Embryonic facial prominence (tissue), 1 donor: ENCODE data around the gene C7.
"Not testable (repeated sequence)": the region's sequence is repeated elsewhere in the genome, so short reads cannot be mapped to it uniquely, and the experiment has no call there.

ENCODE experiments used
- DNase-seq: peaks from one replicate; pipeline ENCODE4 v3.0.0-alpha.2; 2016; ENCODE audit errors: extremely low spot score

C7 gene

DNA sequence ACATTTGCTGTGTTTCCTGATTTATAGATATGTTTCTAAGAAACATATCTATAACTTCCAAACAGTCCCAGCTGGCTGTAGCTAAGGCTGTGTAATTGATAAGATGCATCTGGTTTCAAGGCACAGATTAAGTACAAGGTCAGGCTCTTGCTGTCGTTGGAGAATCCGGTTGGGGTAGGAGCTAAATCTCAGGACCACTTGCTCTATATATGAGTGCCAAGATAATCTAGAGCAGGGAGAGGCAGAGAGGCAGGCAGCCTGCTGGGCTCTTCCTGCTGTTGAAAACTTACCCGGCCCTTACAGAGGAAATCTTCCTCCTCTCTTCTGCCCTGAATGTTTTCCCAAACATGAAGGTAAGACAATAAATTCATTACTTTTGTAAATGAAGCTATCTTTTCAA is at the start of gene C7:
C7 (plus strand) TSS at position 234 of the 400 bp plus-strand sequence; CDS start at position 348, 114 bp downstream.
- no peak for DNase-seq

DNA sequence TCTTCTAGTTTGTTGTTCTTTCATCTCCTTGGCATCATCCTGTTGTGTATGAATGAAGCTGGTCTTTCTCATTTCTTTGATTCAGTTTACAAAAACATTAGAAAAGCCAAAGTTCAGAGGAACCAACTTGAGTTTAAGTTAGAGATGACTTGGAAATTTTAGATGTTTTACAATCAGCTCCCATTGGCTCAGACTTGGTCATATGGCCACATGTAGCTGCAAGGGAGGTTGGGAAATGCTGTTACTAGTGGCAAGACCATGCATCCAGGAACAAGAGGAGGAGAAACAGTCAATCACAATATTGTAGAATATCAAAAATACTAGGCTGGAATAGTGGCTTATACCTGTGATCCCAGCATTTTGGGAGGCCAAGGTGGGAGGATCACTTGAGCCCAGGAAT is 48.6 kb upstream of the C7 start:
- no peak for DNase-seq

DNA sequence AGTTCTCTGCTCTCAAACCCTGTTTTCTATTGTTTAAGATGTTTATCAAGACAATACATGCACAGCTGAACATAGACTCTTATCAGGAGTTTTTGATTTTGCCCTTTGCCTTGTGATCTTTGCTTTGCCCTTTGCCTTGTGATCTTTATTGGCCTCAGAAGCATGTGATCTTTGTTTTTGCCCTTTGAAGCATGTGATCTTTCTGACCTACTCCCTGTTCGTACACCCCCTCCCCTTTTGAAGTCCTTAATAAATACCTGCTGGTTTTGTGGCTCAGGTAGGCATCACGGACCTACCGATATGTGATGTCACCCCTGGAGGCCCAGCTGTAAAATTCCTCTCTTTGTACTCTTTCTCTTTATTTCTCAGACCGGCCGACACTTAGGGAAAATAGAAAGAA is 44.3 kb upstream of the C7 start:
- DNase-seq: not testable (repeated sequence)

DNA sequence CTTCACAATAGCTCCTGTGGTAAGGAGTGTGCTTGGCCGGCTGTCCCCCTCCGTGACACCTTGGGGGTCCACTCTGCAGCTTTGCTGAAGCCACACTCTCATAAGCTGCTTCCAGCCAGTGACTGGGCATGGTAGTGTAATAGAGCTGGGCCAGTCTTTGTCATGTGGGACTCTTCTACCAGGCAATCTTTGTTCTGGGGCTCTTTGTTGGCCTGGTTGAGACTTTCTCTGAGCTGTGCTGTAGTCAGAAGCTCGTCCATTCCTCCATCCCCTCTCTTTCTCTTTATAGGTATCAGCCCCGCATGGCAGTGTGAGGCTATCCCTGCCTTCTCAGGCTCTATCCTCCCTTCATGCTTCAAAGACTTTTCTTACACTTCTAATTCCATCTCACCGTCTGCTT is 42.5 kb upstream of the C7 start:
- no peak for DNase-seq

DNA sequence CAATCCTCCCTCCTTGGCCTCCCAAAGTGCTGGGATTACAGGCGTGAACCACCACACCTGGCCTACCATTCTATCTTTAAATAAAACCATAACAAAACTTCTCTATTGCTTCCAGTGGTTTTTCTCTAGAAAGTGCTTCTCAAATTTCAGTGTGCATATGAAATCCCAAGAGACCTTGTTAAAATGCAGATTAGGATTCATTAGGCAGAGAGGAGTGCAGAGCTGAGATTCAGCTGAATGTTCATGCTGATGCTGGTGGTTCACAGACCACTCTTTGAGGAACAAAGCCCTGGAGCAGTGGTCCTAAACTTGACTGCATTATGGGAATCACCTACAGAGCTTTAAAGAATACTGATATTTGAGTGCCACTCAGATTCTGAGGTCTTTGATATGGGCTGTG is 39.9 kb upstream of the C7 start:
- no peak for DNase-seq

DNA sequence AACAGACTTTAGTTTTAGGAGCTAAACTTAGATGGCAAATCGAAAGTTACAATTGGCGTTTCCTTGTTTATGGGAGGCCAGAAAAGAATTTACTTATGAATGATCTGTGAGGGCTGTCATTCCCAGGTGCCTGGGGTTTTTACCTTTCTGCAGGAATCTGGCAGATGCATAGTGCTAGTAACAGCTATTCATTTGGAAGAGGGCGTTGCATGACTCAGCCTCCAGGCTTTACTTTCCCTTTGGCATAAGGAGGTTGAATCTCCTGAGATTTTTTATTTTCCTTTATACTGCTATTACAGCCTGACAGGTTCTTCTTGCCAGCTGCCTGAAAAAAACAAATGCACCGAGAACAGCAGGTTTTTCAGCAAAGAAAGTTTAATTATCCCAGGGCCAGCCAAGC is 38.1 kb upstream of the C7 start:
- no peak for DNase-seq

DNA sequence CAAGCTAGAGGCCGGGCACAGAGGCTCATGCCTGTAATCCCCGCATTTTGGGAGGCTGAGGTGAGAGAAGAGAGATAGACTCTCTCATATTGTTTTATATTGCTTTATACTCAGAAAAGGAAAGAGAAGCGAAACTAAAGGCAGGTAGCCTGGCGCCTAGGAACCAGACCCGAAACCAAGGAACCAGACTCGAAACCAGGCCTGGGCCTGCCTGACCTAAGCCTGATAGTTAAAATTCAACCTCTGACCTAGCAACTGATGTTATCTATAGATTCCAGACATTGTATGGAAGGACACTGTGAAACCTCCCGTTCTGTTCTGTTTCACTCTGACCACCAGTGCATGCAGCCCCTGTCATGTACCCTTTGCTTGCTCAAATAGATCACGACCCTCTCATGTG is 37.0 kb upstream of the C7 start:
- DNase-seq: not testable (repeated sequence)

DNA sequence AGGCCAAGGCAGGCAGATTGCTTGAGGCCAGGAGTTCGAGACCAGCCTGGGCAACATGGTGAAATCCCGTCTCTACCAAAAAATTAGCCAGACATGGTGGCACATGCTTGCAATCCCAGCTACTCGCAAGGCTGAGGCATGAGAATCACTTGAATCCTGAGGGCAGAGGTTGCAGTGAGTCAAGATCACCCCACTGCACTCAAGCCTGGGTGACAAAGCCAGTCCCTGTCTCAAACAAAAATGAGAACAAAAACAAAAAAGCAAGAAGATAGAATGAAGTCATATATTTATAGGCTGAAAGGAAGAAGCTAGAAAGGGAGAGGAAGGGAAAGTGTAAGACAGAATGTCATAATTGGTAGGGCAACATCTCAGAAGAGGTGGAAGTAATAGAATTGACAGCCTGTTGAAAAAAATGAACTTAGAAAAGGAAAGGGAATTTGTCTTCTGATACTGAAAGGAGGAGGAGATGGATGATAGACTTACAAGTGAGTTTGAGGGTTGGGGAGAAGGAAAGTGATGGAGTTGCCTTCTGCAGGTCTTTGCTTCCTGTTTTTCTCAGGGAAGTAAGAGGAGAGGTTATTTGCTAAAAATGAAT is 35.9 kb upstream of the C7 start:
- no peak for DNase-seq

DNA sequence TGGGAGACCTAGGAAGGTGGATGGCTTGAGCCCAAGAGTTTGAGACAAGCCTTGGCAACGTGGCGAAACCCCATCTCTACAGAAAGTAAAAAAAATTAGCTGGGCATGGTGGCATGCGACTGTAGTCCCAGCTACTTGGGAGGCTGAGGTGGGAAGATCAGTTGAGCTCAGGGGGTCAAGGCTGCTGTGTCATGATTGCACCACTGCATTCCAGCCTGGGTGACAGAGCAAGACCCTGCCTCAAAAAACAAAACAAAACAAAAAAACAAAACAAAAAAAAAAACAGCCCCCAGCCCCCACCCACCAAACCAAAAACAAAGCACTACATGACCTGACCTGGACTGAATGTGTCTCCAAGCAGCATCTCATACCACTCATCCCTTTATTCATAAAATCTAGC is 33.3 kb upstream of the C7 start:
- DNase-seq: no peak

DNA sequence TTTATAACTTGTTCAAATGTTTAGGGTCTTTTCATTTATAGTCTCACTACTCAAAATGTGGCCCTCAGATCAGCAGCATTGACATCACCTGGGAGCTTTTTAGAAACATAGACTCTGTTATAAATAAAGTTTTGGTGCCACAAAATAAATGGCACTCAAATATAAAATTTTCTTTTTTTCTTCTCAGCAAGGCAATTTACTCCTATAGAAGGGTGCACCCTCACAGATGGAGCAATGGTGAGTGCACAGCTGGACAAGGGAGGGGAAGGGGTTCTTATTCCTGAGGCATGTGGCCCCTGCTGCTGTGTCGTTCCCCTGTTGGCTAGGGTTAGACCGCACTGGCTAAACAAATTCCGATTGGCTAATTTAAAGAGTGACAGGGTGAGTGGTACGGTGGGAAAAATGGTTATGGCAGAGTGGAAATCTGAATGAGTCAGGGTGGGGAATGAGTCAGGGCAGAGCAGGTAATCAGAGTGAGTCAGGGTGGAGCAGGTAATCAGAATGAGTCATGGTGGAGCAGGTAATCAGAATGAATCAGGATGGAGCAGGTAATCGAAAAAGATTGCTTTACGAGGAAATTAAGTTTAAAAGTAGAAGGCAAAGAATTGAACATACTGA is 31.8 kb upstream of the C7 start:
- no peak for DNase-seq

DNA sequence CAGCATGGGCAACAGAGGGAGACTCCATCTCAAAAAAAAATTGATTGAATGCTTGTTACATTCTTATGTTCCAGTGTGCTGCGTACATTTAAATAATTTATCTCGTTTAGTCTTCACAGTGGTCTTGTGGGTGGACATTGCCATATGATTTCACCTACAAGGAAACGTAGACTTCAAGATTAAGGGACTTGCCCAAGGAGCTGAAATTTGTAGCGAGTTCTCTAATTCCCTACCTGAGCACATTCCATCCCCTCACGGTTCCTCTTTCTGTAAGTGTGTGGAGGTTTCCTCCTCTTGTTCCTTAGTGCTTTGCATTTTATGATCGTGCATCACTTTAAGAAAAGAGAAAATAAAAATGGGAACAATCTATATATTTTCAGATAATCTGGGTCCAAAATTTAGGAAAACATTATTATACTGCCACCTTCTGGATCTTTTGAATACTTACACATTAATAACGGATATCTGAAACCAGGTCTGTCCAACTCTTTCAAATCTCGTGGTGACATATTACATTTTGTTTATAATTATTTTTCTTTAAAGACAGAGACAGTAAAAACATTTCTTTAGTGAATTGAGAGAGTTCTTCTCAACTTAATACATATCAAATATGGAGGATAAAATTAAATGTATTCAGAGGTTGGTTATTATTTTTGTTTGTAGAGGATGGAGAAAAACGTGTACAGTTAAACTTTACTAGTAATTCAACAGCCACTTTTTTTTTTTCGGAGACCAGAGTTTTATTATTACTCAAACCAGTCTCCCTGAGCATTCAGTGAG is 29.9 kb upstream of the C7 start:
- DNase-seq: peak; percentile 18

DNA sequence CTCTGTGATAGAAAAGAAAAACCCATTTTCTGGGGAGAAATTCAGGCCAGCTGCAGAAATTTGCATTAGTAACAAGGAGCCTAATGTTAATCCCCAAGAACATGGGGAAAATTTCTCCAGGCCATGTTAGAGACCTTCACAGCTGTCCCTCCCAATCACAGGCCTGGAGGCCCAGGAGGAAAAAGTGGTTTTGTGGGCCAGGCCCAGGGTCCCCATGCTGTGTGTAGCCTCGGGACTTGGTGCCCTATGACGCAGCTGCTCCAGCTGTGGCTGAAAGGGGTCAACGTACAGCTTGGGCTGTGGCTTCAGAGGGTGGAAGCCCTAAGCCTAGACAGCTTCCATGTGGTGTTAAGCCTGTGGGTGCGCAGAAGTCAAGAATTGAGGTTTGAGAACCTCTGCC is 27.0 kb upstream of the C7 start:
- DNase-seq: no peak

DNA sequence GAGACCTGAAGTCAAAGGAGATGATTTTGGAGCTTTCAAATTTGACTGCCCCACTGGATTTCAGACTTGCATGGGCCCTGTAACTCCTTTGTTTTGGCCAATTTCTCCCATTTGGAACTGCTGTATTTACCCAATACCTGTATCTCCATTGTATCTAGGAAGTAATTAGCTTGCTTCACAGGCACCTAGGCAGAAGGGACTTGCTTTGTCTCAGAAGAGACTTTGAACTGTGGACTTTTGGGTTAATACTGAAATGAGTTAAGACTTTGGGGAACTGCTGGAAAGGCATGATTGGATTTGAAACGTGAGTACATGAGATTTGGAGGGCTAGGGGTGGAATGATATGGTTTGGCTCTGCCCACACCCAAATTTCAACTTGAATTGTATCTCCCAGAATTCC is 26.2 kb upstream of the C7 start:
- DNase-seq: not testable (repeated sequence)

DNA sequence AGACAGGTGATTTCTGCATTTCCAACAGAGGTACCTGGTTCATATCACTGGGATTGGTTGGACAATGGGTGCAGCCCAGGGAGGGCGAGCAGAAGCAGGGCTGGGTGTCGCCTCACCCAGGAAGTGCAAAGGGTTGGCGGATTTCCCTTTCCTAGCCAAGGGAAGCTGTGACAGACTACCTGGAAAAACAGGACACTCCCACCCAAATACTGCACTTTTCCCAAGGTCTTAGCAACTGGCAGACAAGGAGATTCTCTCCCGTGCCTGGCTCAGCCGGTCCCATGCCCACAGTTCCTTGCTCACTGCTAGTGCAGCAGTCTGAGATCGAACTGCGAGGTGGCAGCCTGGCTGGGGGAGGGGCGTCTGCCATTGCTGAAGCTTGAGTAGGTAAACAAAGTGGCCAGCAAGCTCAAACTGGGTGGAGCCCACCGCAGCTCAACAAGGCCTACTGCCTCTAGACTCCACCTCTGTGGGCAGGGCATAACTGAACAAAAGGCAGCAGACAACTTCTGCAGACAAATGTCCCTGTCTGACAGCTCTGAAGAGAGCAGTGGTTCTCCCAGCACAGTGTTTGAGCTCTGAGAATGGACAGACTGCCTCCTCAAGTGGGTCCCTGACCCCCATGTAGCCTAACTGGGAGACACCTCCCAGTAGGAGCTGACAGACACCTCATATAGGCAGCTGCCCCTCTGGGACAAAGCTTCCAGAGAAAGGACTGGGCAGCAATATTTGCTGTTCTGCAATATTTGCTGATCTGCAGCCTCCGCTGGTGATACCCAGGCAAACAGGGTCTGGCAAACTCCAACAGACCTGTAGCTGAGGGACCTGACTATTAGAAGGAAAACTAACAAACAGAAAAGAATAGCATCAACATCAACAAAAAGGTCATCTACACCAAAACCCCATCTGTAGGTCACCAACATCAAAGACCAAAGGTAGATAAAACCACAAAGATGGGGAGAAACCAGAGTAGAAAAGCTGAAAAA is 13.6 kb upstream of the C7 start:
- not testable (repeated sequence) for DNase-seq

DNA sequence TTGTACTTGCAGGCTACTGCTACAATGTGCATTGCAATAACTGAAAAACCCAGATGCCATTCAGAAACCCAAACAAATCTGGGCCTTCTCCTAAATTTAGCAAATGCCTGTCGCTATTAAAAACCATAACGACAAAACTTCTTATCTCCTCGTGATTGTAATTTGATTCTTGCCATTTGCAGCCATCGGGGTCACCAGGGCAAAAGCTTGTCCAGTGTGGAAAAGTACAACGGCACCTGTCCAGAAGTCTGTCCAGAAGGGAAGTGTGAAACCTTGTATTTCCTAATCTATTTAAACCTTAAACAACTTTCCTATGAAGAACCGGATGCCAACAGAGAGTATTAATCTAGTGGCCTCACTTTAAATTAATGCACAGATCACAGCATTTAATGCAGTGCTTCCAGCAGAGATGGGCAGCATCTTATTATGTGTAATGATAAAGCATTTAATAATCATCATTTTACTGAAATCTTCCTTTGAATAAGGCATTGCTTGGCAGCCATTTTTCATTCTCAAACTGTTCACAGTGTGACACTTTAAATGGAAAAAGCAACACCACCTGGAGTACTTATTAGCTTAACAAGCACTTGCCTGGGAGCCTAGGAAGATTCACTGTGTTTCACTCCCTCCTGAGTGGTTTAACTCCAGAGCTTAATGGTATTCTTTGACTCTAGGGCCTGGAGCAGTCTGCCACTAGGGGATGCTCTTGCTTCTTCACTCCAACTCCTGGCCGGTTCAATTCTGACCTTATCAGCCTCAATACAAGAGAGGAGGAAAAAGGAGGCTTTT is 4.9 kb upstream of the C7 start:
- DNase-seq: peak; percentile 12

DNA sequence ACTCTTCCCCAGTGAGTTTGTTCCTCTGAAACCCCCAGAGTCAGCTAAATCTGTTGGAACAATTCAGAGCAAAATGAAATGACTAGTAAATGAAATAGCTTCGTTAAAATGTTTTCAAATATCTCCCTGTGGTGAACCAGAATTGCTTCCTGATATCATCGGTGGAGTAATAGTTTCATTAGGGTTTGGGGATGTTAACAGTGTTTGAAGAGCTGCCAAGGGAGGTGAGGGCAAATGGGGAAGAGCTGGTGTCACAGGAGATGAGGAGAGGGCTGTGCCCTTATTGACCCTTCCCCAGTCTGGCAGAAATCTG is 4.3 kb upstream of the C7 start:
- no peak for DNase-seq

DNA sequence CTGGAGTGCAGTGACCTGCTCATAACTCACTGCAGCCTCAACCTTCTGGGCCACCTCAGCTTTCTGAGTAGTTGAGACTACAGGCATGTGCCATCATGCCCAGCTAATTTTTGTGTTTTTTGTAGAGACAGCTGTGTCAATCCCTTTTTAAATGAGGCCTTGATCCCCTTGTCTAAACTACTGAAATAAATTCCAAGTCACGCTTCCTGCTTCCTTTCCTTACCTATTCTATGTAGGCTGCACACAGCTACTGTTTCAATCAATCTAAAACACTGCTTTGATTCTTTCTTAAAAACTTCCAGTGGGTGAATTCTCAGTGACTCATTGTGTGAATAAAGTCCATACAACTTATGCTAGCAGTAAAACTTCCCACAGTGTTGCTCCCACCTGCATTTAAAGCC is 2.9 kb upstream of the C7 start:
- DNase-seq: no peak

DNA sequence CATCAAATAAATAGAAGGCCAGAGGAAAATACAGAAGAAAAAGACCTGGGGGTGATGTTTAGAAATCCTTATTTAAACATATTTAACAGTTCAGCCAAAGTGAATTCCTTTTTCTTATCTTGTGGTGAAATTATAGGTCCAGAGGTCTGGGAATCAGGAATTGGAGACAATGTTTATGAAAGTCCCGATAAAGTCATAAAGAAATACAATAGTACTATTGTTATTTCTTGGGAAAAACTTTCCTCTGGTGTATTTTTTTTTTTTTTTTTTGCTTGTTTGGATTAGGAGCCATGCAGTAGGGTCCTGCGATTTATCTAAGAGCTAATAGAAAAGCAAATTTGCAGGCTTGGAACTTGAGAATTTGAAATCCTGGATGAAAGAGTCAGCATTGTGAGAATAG is 426 bp downstream of the C7 start:
- DNase-seq: no peak

DNA sequence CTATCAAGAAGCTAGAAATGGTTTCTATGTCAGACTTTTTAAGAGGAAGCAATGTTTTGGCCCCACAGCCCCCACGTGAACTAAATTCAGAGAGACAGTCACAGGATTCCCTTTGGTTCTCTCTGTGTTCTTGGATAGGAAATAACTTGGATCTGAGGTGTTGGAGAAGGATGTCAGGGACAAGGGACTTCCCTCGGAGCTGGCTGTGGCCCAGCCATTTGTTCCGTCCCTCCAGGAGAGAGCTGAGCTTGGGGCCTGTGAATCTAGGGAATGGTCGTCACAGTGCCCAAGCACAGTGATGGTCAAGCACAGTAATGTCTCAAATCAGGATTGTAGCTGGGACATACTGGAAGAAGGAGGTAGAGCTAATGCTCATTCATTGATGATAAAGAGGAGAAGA is 2.0 kb downstream of the C7 start:
- no peak for DNase-seq

DNA sequence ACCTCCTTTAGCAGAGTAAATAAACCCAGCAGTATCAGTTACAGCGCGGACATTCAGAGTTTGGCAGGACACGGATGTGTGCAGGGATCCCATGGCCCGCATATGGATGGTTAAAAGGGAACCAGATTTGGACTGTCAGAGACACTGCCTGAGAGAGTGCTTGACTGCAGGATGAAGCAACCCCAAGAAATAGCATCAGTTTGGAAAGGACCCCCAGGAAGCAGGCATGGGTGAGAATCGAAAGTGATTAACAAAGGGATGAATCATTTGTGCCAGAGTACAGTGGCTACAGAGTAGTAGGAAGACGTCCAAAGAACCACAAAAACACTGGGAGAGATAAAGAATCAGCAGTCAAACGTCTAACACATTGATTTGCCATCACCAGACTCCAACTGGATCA is 5.5 kb downstream of the C7 start:
- no peak for DNase-seq

DNA sequence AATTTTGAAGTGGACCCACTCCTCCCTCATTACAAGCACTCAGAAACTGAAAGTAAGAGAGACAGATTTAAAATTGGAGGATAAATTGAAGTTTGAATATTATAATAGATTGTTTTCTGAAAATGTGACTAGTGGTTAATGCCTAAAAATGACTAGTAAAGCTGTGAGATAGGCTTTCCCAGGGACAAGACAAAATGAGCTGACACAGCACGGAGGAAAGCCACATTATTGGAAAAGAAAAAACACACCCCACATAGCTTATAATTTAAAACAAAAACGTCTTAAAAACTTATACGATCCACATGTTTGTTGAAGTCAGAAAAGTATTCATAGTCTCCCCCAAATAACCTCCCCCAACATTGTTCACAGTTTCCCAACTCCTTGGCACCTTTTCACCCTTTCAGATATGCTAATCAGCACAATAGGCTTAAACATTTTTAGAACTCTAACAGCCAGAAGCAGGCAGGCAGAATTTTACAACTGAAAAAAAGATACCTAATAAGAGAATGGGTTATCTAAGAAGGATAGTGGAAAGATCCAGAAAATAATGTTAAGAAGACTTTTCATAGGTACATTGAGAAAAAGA is 6.1 kb downstream of the C7 start:
- no peak for DNase-seq
